GM12878 (cell line): ENCODE results near the gene PTBP3. TPM values are rescaled to one million over a fixed set of nuclear protein-coding genes. Genes with fewer than 3 reads are reported as not detected.

Experiments used
- ATAC-seq: fragments of 200-7000 bp; cut with Tn5 transposase; 3 replicates; pipeline ENCODE4 v1.9.1; 2020; ENCODE audit warnings: mild to moderate bottlenecking, moderate library complexity
- BruUV-seq: library from RNA; stranded (reverse); fragments of 400-500 nt; replicated peaks from 2 replicates; lab custom pipeline; 2021; lab: Mats Ljungman, UMichigan
- CTCF ChIA-PET: fragments of 300-600 bp; sonication (Branson Sonifier 250); formaldehyde crosslinking; extraction: SDS; loops from one replicate; lab custom pipeline; 2021; ENCODE audit warnings: inconsistent platforms; lab: Yijun Ruan, JAX
- POLR2A ChIA-PET: fragments of 350-600 bp; formaldehyde crosslinking; extraction: SDS; loops from one replicate; lab custom pipeline; 2021; ENCODE audit warnings: inconsistent platforms; lab: Charles Lee
- RAD21 ChIA-PET: fragments of 300-600 bp; sonication (Branson Sonifier 250); formaldehyde crosslinking; loops from one replicate; lab custom pipeline; 2023; ENCODE audit warnings: antibody characterized with exemption; ENCODE audit not compliant: unreplicated experiment; lab: Charles Lee
- SMC1A ChIA-PET: fragments of 300-600 bp; sonication (Branson Sonifier 250); formaldehyde crosslinking; loops from one replicate; lab custom pipeline; 2023; ENCODE audit not compliant: unreplicated experiment, uncharacterized antibody; lab: Charles Lee
- DNase-seq: peaks from one replicate; pipeline ENCODE4 v3.0.0-alpha.2; 2011; ENCODE audit warnings: low read depth, low spot score
- FAIRE-seq: peaks from 3 replicates; lab custom pipeline; 2011; peaks lifted over from hg19 to GRCh38; lab: Jason Lieb, UNC
- H2AFZ ChIP-seq: 2 replicates; pipeline ENCODE4 v1.6.0; 2011; ENCODE audit warnings: low read depth, low read length, control low read depth; ENCODE audit not compliant: control insufficient read depth
- H3K27ac ChIP-seq: 2 replicates; pipeline ENCODE4 v1.5.1; 2011; ENCODE audit warnings: control low read depth; ENCODE audit not compliant: control insufficient read depth, insufficient read depth
- H3K27me3 ChIP-seq, 2 experiments: replicated peaks in 1 of 2; 2 replicates each; pipeline versions ENCODE4 v1.6.0 to v1.6.1; 2011; ENCODE audit warnings: low read length in 1 of 2; ENCODE audit not compliant: control insufficient read depth in 2 of 2, insufficient read depth in 2 of 2
- H3K36me3 ChIP-seq, 2 experiments: 2 replicates each; pipeline ENCODE4 v1.5.1; 2011; ENCODE audit warnings: low read length in 1 of 2; ENCODE audit not compliant: control insufficient read depth in 2 of 2, insufficient read depth in 2 of 2
- H3K4me1 ChIP-seq: 2 replicates; pipeline ENCODE4 v1.6.1; 2011; ENCODE audit warnings: mild to moderate bottlenecking, low read length, moderate library complexity, mixed read lengths; ENCODE audit not compliant: control insufficient read depth, insufficient read depth
- H3K4me2 ChIP-seq: 2 replicates; pipeline ENCODE4 v1.6.0; 2011; ENCODE audit warnings: control low read depth; ENCODE audit not compliant: control insufficient read depth, insufficient read depth
- H3K4me3 ChIP-seq: fragments of 200-600 bp; sonication (generic); 2 replicates; pipeline ENCODE4 v1.5.1; 2016
- H3K79me2 ChIP-seq: 2 replicates; pipeline ENCODE4 v1.6.0; 2011; ENCODE audit warnings: low read length; ENCODE audit not compliant: control insufficient read depth, insufficient read depth
- H3K9ac ChIP-seq: 2 replicates; pipeline ENCODE4 v1.8.0; 2011; ENCODE audit warnings: low read length, control low read depth, mixed read lengths; ENCODE audit not compliant: control insufficient read depth, insufficient read depth
- H3K9me3 ChIP-seq: replicated peaks from 3 replicates; pipeline ENCODE4 v1.5.1; 2011; ENCODE audit warnings: mild to moderate bottlenecking, low read length; ENCODE audit not compliant: control insufficient read depth, insufficient read depth
- H4K20me1 ChIP-seq: 2 replicates; pipeline ENCODE4 v1.6.0; 2011; ENCODE audit not compliant: control insufficient read depth, insufficient read depth
- CHD4 ChIP-seq: fragments of 200-600 bp; sonication (generic); IDR thresholded peaks from 2 replicates; pipeline ENCODE4 v1.6.1; 2016; ENCODE audit warnings: mild to moderate bottlenecking
- CTCF ChIP-seq, 3 experiments: IDR thresholded peaks in 2 of 3; conservative IDR thresholded peaks in 1 of 3; 2 replicates each; pipeline ENCODE4 v1.5.1; 2011; ENCODE audit warnings: low read depth in 3 of 3, low read length in 3 of 3, mild to moderate bottlenecking in 3 of 3, control low read depth in 2 of 3, moderate library complexity in 2 of 3, inconsistent platforms in 1 of 3, mixed read lengths in 1 of 3; ENCODE audit not compliant: control insufficient read depth in 2 of 3, insufficient read depth in 1 of 3; ENCODE audit errors: extremely low read depth in 1 of 3
- ETV6 ChIP-seq, 2 experiments: fragments of 450-650 bp in 1 of 2; IDR thresholded peaks in 1 of 2; conservative IDR thresholded peaks in 1 of 2; 2 replicates each; pipeline ENCODE4 v1.6.1; 2014; ENCODE audit warnings: antibody characterized with exemption in 1 of 2, borderline replicate concordance in 1 of 2, low read depth in 1 of 2, mild to moderate bottlenecking in 1 of 2, moderate library complexity in 1 of 2
- HDAC6 ChIP-seq: fragments of 200-600 bp; sonication (generic); IDR thresholded peaks from one replicate; pipeline ENCODE4 v1.8.0; 2017; ENCODE audit warnings: antibody characterized with exemption; ENCODE audit not compliant: unreplicated experiment
- IRF4 ChIP-seq: IDR thresholded peaks from 2 replicates; pipeline ENCODE4 v1.6.1; 2011; ENCODE audit warnings: low read depth, low read length
- MTA3 ChIP-seq: IDR thresholded peaks from 2 replicates; pipeline ENCODE4 v1.6.1; 2012; ENCODE audit warnings: low read length, inconsistent platforms, borderline replicate concordance
- MXI1 ChIP-seq: fragments of 150-350 bp; IDR thresholded peaks from 2 replicates; pipeline ENCODE4 v1.6.1; 2011; ENCODE audit warnings: low read depth, mild to moderate bottlenecking, inconsistent platforms, low read length, improper control_type of control experiment
- NR2C2 ChIP-seq: IDR thresholded peaks from 2 replicates; pipeline ENCODE4 v1.6.1; 2011; ENCODE audit warnings: borderline replicate concordance, low read depth; ENCODE audit not compliant: control insufficient read depth, insufficient read length
- RELB ChIP-seq: fragments of 450-650 bp; IDR thresholded peaks from 2 replicates; pipeline ENCODE4 v1.6.1; 2017; ENCODE audit warnings: low read depth, mild to moderate bottlenecking, moderate library complexity
- ZBTB33 ChIP-seq: fragments of 450-650 bp; IDR thresholded peaks from 2 replicates; pipeline ENCODE4 v1.6.1; 2017; ENCODE audit warnings: mild to moderate bottlenecking
- WGBS: methylation state at CpG from one replicate; pipeline ENCODE4 v1.1.6; 2016; ENCODE audit warnings: low lambda C conversion rate; ENCODE audit not compliant: insufficient replicate concordance, insufficient coverage; ENCODE audit errors: missing lambda C conversion rate; 5-methylcytosine and 5-hydroxymethylcytosine counted together
- in situ Hi-C: fragments of 300-500 bp; cut with MboI; formaldehyde crosslinking; loops from 9 replicates; pipeline ENCODE4 v1.14.3; 2018; ENCODE audit warnings: mixed read lengths
- intact Hi-C: fragments of 100-400 bp; cut with micrococcal nuclease; formaldehyde crosslinking; loops from one replicate; pipeline ENCODE4 v1.14.2; 2022; ENCODE audit not compliant: unreplicated experiment
- polyA plus RNA-seq, 11 experiments: library from polyadenylated mRNA; depleted of rRNA in 4 of 11; unstranded in 6 of 11; stranded (reverse) in 5 of 11; fragments of >200 nt; fragmentation: Nextera tagmentation in 4 of 11; fragmentation: Illumina TruSeq in 1 of 11; extraction: Ambion mirVana in 4 of 11; extraction: Trizol in 1 of 11; gene quantifications; 1 replicate in 1 of 11; 2 replicates in 10 of 11; pipeline versions ENCODE4 v1.2.1 to v1.2.3, GENCODE V29; 2011 to 2016; ENCODE audit warnings: inconsistent platforms in 2 of 11, missing spikeins in 2 of 11, low read depth in 1 of 11
- total RNA-seq, 4 experiments: library from RNA; depleted of rRNA in 3 of 4; stranded (reverse); fragments of >200 nt in 3 of 4; fragmentation: Illumina TruSeq in 1 of 4; extraction: Trizol in 1 of 4; gene quantifications; 2 replicates each; pipeline versions ENCODE4 v1.2.1 to v1.2.3, GENCODE V29; 2013 to 2021

PTBP3 gene
- total and polyA plus RNA-seq, 10 of the 15 experiments (the other 5 are each of a cell fraction or from before 2014, with no cell fraction given) = 12.5 to 104 (median 52.7) TPM

DNA sequence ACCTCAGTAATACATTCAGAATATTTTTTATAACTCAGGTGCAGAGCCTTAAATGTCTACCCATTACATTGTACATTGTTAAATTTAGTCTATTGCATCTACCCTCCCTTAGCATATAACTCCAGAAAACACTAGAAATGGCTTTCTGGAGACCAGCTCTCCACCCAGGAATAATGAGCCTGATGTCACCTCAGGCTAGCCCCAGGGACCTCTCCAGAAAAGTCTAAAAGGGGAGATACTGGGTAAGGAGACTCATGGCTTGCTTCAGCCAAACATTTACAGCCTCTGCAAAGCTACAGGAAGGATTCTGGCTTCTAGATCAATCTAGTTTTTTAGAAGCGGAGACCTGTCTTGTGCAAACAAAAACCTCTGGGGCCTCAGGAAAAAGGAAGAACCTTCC is 144.5 kb downstream of the PTBP3 start:
- no peaks in the 10 kb centered on the region for H3K79me2 ChIP-seq
- H3K27ac ChIP-seq = no peak overlapping the region
- no peaks in the 10 kb centered on the region for H3K27me3 ChIP-seq
- FAIRE-seq (no peak), DNase-seq (no peak), ATAC-seq (no peak)
- intact Hi-C loops (no loop called here), in situ Hi-C loops (no loop called here)
- ChIA-PET POLR2A (no interaction called here), RAD21 (no interaction called here), SMC1A (interaction anchor here (0.6 to 1.9 kb wide), 3 partner anchors 14 to 623 kb away, joined by 3 to 6 read pairs (median 3); no protein-coding TSS in a partner anchor), CTCF (interaction anchor here (0.6 kb wide), 1 partner anchor 155 kb away, joined by 3 read pairs; no protein-coding TSS in a partner anchor)
- no peaks in the 10 kb centered on the region; the same call in 2 of the 3 replicates for H3K9me3 ChIP-seq
- H3K4me1 ChIP-seq = no peaks in the 10 kb centered on the region
- H3K4me2 ChIP-seq = no peak overlapping the region
- H3K4me3 ChIP-seq = no peak overlapping the region
- no peaks in the 10 kb centered on the region for H4K20me1 ChIP-seq
- H2AFZ ChIP-seq = no peak overlapping the region
- no TSS peak for BruUV-seq
- H3K36me3 ChIP-seq = no peaks in the 10 kb centered on the region
- TF ChIP-seq MXI1 = no peak
- no peak for TF ChIP-seq RELB
- TF ChIP-seq IRF4 = no peak
- TF ChIP-seq NR2C2 = no peak
- no peak for TF ChIP-seq ZBTB33
- no peak for TF ChIP-seq CHD4
- TF ChIP-seq HDAC6 = no peak
- TF ChIP-seq ETV6 (conservative IDR thresholded peaks at IDR 0.05 in 1 of 2, IDR thresholded peaks at IDR 0.05 in 1 of 2; ENCODE audit: borderline replicate concordance in 1 of 2, low read depth in 1 of 2) = no peak
- no peak for TF ChIP-seq MTA3
- no peak for TF ChIP-seq CTCF (IDR thresholded peaks at IDR 0.05 in 2 of 3, conservative IDR thresholded peaks at IDR 0.05 in 1 of 3; ENCODE audit: control insufficient read depth in 2 of 3, extremely low read depth in 1 of 3, insufficient read depth in 1 of 3, low read depth in 3 of 3, low read length in 3 of 3)
- no peak overlapping the region for H3K9ac ChIP-seq
- 91% methylated on average over 1 of the region's 1 CpG for WGBS
